Measurements from ENCODE around the gene NFATC3.

NFATC3 gene

GRCh38 chr16:68073902-68074760, 11.0 kb upstream of the NFATC3 start:
- no peak for DNase-seq

GRCh38 chr16:68074850-68075555, 10.2 kb upstream of the NFATC3 start:
- peak; percentile 82 for DNase-seq

- DNase-seq, result no peak
Measured at GRCh38 chr16:68075980-68076379, 9.2 kb upstream of the NFATC3 start.

GRCh38 chr16:68076560-68076959, 8.6 kb upstream of the NFATC3 start:
- no peak for DNase-seq

GRCh38 chr16:68077866-68078700, 7.1 kb upstream of the NFATC3 start:
- no peak for DNase-seq

GRCh38 chr16:68078701-68079375, 6.3 kb upstream of the NFATC3 start:
- no peak for DNase-seq

- no peak for DNase-seq
Measured at GRCh38 chr16:68079376-68079625, 5.9 kb upstream of the NFATC3 start.

GRCh38 chr16:68079626-68080344, 5.4 kb upstream of the NFATC3 start:
- DNase-seq, result peak; percentile 78

- DNase-seq, result no peak
Measured at GRCh38 chr16:68081861-68082628, 3.1 kb upstream of the NFATC3 start.

GRCh38 chr16:68082629-68083238, 2.4 kb upstream of the NFATC3 start:
- no peak for DNase-seq

GRCh38 chr16:68083239-68083781, 1.9 kb upstream of the NFATC3 start:
- no peak for DNase-seq

- DNase-seq, result no peak
Measured at GRCh38 chr16:68083861-68084503, 1.2 kb upstream of the NFATC3 start.

GRCh38 chr16:68084504-68085258, 489 bp upstream of the NFATC3 start:
- peak; percentile 89 for DNase-seq

GRCh38 chr16:68086336-68086841, 1.2 kb downstream of the NFATC3 start:
- no peak for DNase-seq

- DNase-seq, result no peak
Measured at GRCh38 chr16:68086860-68087268, 1.7 kb downstream of the NFATC3 start.

GRCh38 chr16:68087688-68088087, 2.5 kb downstream of the NFATC3 start:
- DNase-seq, result no peak

GRCh38 chr16:68088130-68088972, 3.2 kb downstream of the NFATC3 start:
- DNase-seq, result no peak

- no peak for DNase-seq
Measured at GRCh38 chr16:68089067-68089466, 3.9 kb downstream of the NFATC3 start.
